GM18951 (cell line): ENCODE results near the gene PTPN18.

ENCODE experiments used
- POLR2A ChIP-seq: IDR thresholded peaks from 4 replicates; pipeline ENCODE4 v1.6.1; 2011; ENCODE audit warnings: mild to moderate bottlenecking; ENCODE audit not compliant: insufficient read length, insufficient read depth; ENCODE audit errors: extremely low read depth
- in situ Hi-C: fragments of 300-500 bp; cut with MboI; formaldehyde crosslinking; loops from one replicate; pipeline ENCODE4 v1.12.0; 2022; ENCODE audit warnings: low sequenced_read_pairs, mixed read lengths, inconsistent platforms; ENCODE audit not compliant: unreplicated experiment

PTPN18 gene, protein sequence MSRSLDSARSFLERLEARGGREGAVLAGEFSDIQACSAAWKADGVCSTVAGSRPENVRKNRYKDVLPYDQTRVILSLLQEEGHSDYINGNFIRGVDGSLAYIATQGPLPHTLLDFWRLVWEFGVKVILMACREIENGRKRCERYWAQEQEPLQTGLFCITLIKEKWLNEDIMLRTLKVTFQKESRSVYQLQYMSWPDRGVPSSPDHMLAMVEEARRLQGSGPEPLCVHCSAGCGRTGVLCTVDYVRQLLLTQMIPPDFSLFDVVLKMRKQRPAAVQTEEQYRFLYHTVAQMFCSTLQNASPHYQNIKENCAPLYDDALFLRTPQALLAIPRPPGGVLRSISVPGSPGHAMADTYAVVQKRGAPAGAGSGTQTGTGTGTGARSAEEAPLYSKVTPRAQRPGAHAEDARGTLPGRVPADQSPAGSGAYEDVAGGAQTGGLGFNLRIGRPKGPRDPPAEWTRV

DNA sequence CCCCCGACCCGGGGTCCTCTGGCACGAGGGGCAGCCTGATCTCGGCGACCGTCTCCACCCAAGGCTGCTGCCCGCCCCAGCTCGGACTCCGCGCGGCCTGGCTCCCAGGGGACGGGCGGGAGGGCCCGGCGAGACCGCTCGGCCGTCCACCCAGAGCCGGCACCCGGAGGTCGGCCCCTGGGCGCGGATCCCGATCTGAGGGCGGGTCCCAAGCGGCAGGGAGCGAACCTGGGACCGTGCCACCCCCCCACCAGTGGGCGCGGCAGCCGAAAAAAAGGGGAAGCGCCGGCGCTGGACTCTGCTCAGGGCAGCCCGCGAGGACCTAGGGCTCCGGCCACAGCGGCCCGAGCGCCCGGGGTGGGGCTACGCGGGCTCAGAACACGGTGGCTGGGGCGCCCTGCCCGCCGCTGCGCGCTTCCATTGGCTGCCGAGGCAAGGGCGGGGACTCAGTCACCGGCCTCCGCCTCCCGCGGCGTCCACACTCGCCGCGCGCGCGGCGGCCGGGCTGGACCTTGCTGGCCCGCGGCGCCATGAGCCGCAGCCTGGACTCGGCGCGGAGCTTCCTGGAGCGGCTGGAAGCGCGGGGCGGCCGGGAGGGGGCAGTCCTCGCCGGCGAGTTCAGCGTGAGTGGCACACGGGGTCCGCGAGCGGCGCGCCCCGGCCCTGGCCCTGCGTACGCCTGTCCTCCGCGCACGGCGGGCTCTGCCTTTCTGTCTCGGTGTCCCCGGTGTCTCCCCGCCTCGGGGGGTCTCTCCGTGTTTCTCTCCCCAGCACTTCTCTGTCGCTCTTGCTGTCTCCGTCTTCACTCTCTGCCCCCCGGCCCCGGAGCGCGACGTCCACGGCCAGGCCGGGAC lies at the start of gene PTPN18:
TSS of gene PTPN18 (plus strand) at position 479 of the 854 bp plus-strand sequence. CDS start at position 531, 52 bp downstream.
- in situ Hi-C loops, result no loop called here
- TF ChIP-seq POLR2A, result peak; percentile 65

DNA sequence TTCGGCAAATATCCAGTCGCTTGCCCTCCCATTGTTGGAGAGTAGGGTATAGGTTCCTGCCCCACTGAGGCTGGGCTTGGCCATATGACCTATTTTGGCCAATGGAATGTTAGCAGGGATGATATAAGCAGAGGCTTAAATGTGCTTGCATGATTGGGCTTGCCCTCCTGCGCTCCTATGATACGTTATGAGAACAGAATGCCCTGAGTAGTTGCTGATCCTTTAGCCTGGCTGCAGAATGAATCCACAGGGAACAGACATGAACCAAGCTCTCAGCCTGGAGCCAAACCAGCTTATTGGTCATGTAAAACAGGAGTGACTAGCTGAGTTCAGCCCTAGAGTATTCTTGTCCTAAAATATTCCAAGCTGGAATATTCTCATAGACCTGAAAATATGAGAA lies 48.0 kb upstream of the PTPN18 start:
- TF ChIP-seq POLR2A, result no peak
- in situ Hi-C loops, result no loop called here

GRCh38 chr2:130310881-130311280 lies 45.0 kb upstream of the PTPN18 start:
- in situ Hi-C loops, result no loop called here
- no peak for TF ChIP-seq POLR2A

- in situ Hi-C loops, result no loop called here
- TF ChIP-seq POLR2A, result no peak
These were observed 42.0 kb upstream of the PTPN18 start for GRCh38 chr2:130313812-130314334.

- in situ Hi-C loops, result no loop called here
- no peak for TF ChIP-seq POLR2A
These were observed 41.5 kb upstream of the PTPN18 start for GRCh38 chr2:130314377-130314776.

DNA sequence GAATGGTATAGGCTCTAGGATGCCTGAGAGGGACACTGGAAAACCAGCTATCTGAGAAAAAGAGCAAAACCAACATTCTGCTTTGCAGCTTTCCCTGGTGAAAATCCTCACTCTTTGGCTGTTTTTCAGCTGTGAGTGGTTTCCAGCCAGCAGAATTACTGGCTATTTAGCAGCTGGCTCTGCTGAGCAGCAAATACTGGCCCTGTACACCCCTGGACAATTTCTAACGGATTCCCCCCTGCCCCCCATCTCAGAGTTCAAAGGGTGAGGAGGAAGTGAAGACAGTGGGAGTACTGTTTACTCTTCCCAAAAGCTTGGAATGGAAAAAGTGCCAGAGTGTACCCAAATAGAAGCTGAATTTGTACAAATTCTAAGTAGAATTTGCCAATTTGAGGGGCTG lies 39.3 kb upstream of the PTPN18 start:
- in situ Hi-C loops, result no loop called here

GRCh38 chr2:130318906-130319305 lies 37.0 kb upstream of the PTPN18 start:
- no peak for TF ChIP-seq POLR2A
- in situ Hi-C loops, result no loop called here

More for the DNA sequence above, 39.3 kb upstream of the PTPN18 start:
- no peak for TF ChIP-seq POLR2A

GRCh38 chr2:130319536-130319935 lies 36.3 kb upstream of the PTPN18 start:
- TF ChIP-seq POLR2A, result no peak
- in situ Hi-C loops, result no loop called here

DNA sequence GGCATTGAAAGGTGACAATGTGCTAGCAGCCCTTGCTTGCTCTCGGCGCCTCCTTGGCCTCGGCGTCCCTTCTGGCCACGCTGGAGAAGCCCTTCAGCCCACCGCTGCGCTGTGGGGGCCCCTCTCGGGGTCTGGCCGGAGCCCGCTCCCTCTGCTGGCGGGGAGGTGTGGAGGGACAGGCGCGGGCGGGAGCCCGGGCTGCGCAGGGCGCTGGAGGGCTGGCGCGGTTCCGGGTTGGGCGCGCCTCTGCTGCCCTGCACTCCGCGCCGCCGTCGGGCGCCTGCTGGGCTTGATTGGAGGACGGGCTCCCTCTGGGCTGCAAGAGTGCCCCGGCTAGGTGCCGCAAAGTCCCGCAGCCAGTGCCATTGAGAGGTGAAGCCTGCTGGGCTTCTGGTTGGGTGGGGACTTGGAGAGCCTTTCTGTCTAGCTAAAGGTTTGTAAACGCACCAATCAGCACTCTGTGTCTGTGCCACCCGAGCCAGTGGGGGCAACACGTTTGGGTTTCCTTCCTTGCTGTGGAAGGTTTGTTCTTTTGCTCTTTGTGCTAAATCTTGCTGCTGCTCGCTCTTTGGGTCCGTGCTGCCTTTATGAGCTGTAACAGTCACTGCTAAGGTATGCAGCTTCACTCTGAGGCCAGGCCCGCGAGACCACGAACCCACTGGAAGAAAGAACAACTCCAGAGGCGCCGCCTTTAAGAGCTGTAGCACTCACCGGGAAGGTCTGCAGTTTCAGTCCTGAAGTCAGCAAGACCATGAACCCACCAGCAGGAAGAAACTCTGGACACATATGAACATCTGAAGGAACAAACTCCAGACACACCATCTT lies 27.9 kb upstream of the PTPN18 start:
- in situ Hi-C loops, result loop anchor here (25.0 kb wide), 2 partner anchors 141 to 391 kb away; partner anchors contain the start of genes MZT2B, SMPD4 and TUBA3E
- no peak for TF ChIP-seq POLR2A

DNA sequence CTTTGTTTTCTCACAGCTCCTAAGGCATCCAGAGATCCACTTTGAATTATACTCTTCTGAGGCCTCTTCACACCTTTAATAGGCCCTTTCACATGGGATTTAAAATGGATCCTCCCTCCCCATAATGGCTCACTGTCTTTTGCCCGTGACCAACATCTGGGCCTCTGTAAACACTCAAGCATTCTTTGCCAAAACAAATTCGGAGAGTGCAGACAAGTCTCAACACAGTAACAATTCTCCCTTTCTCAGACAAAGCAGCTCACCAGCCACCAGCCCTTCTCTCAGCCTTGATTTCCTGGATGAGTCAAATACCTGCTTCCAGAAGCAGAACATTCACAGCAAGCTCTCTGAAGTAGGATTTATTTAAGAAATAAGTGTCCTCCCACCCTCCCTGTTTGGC lies 27.1 kb upstream of the PTPN18 start:
- TF ChIP-seq POLR2A, result no peak
- in situ Hi-C loops, result loop anchor here (25.0 kb wide), 2 partner anchors 141 to 391 kb away; partner anchors contain the start of genes MZT2B, SMPD4 and TUBA3E

- no peak for TF ChIP-seq POLR2A
- in situ Hi-C loops, result loop anchor here (25.0 kb wide), 2 partner anchors 145 to 395 kb away; partner anchors contain the start of genes MZT2B, SMPD4 and TUBA3E
These were observed 23.4 kb upstream of the PTPN18 start for GRCh38 chr2:130332271-130333073.

DNA sequence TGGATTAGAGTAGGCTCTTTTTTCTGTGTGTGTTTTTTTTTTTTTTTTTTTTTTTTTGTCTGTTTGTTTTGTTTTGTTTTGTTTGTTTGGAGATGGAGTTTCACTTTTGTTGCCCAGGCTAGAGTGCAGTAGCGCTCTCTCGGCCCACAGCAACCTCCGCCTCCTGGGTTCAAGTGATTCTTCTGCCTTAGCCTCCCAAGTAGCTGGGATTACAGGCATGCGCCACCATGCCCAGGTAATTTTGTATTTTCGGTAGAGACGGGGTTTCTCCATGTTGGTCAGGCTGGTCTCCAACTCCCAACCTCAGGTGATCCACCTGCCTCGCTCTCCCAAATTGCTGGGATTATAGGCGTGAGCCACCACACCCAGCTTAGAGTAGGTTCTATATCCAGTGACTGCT lies 22.6 kb upstream of the PTPN18 start:
- in situ Hi-C loops, result loop anchor here (25.0 kb wide), 2 partner anchors 146 to 396 kb away; partner anchors contain the start of genes MZT2B, SMPD4 and TUBA3E
